ENCODE data around the gene SPEM3. TPM values are rescaled to one million over a fixed set of nuclear protein-coding genes. Genes with fewer than 3 reads are reported as not detected.

SPEM3 gene
- total RNA-seq, 1 donor from 2014 or later, result not detected

Other genes starting within 250 kb of the SPEM3 start
- 1.8 and 1.9 TPM in 2 replicates for gene ASGR1, start 249.5 kb upstream of the SPEM3 start, total RNA-seq
- gene DLG4, start 209.0 kb upstream of the SPEM3 start, total RNA-seq, result 12.4 and 14.0 TPM in 2 replicates
- gene ACADVL, start 208.9 kb upstream of the SPEM3 start, total RNA-seq, result 244 and 267 TPM in 2 replicates
- gene DVL2, start 194.3 kb upstream of the SPEM3 start, total RNA-seq, result 71.1 and 77.7 TPM in 2 replicates
- 46.2 and 51.7 TPM in 2 replicates for gene PHF23, start 189.4 kb upstream of the SPEM3 start, total RNA-seq
- gene GABARAP, start 186.4 kb upstream of the SPEM3 start, total RNA-seq, result 124 and 126 TPM in 2 replicates
- 188 and 190 TPM in 2 replicates for gene CTDNEP1, start 177.1 kb upstream of the SPEM3 start, total RNA-seq
- gene ELP5, start 176.6 kb upstream of the SPEM3 start, total RNA-seq, result 74.3 and 76.8 TPM in 2 replicates
- 0.31 and 0.40 TPM in 2 replicates for gene CLDN7, start 166.4 kb upstream of the SPEM3 start, total RNA-seq
- gene SLC2A4, start 147.1 kb upstream of the SPEM3 start, total RNA-seq, result 0.17 and 0.37 TPM in 2 replicates
- 0.21 and 0.33 TPM in 2 replicates for gene YBX2, start 134.2 kb upstream of the SPEM3 start, total RNA-seq
- 1,303 and 1,327 TPM in 2 replicates for gene EIF5A, start 121.2 kb upstream of the SPEM3 start, total RNA-seq
- gene GPS2, start 113.5 kb upstream of the SPEM3 start, total RNA-seq, result 51.5 and 56.2 TPM in 2 replicates
- gene NEURL4, start 99.5 kb upstream of the SPEM3 start, total RNA-seq, result 59.3 and 59.6 TPM in 2 replicates
- 262 and 275 TPM in 2 replicates for gene ACAP1, start 92.3 kb upstream of the SPEM3 start, total RNA-seq
- 7.0 and 7.6 TPM in 2 replicates for gene KCTD11, start 76.7 kb upstream of the SPEM3 start, total RNA-seq
- gene TMEM95, start 73.7 kb upstream of the SPEM3 start, total RNA-seq, result not detected in 2 replicates
- gene TNK1, start 47.8 kb upstream of the SPEM3 start, total RNA-seq, result 5.3 and 5.5 TPM in 2 replicates
- gene PLSCR3, start 34.3 kb upstream of the SPEM3 start, total RNA-seq, result 75.5 and 79.8 TPM in 2 replicates
- gene TMEM256, start 24.8 kb upstream of the SPEM3 start, total RNA-seq, result 47.4 and 59.3 TPM in 2 replicates
- 2.9 and 3.0 TPM in 2 replicates for gene NLGN2, start 21.0 kb upstream of the SPEM3 start, total RNA-seq
- gene SPEM1, start 8.5 kb upstream of the SPEM3 start, total RNA-seq, result not detected in 2 replicates
- gene SPEM2, start 3.2 kb upstream of the SPEM3 start, total RNA-seq, result not detected in 2 replicates
- 12.8 and 12.9 TPM in 2 replicates for gene TMEM102, start 6.6 kb downstream of the SPEM3 start, total RNA-seq
- gene FGF11, start 10.7 kb downstream of the SPEM3 start, total RNA-seq, result 9.4 and 9.5 TPM in 2 replicates
- 6.1 and 7.2 TPM in 2 replicates for gene CHRNB1, start 16.2 kb downstream of the SPEM3 start, total RNA-seq
- gene ZBTB4, start 50.8 kb downstream of the SPEM3 start, total RNA-seq, result 16.0 and 16.1 TPM in 2 replicates
- not detected in 2 replicates for gene SLC35G6, start 52.6 kb downstream of the SPEM3 start, total RNA-seq
- gene POLR2A, start 55.5 kb downstream of the SPEM3 start, total RNA-seq, result 226 and 230 TPM in 2 replicates
- 21.5 and 21.8 TPM in 2 replicates for gene TNFSF12, start 120.2 kb downstream of the SPEM3 start, total RNA-seq
- 2.4 and 3.5 TPM in 2 replicates for gene TNFSF13, start 129.9 kb downstream of the SPEM3 start, total RNA-seq
- 89.7 and 93.0 TPM in 2 replicates for gene SENP3, start 133.1 kb downstream of the SPEM3 start, total RNA-seq
- 3.2 and 3.5 TPM in 2 replicates for gene CD68, start 150.8 kb downstream of the SPEM3 start, total RNA-seq
- gene MPDU1, start 155.0 kb downstream of the SPEM3 start, total RNA-seq, result 92.5 and 104 TPM in 2 replicates
- gene SOX15, start 161.2 kb downstream of the SPEM3 start, total RNA-seq, result 0.43 TPM in 1 of 2 replicates, not detected in the other
- gene FXR2, start 186.0 kb downstream of the SPEM3 start, total RNA-seq, result 62.6 and 64.4 TPM in 2 replicates
- 16.5 and 17.7 TPM in 2 replicates for gene SAT2, start 199.0 kb downstream of the SPEM3 start, total RNA-seq
- gene SHBG, start 201.3 kb downstream of the SPEM3 start, total RNA-seq, result not detected in 2 replicates
- 0.14 and 0.37 TPM in 2 replicates for gene ATP1B2, start 222.1 kb downstream of the SPEM3 start, total RNA-seq